DND-41 (cell line): ENCODE measurements around the gene BMP8B.
"Not testable (repeated sequence)": the region's sequence is repeated elsewhere in the genome, so short reads cannot be mapped to it uniquely, and the experiment has no call there.

Experiments used
- ATAC-seq: fragments of 200-7000 bp; cut with Tn5 transposase; 3 replicates; pipeline ENCODE4 v1.9.1; 2021; ENCODE audit warnings: low read depth; ENCODE audit not compliant: insufficient read depth
- DNase-seq: peaks from one replicate; pipeline ENCODE4 v3.0.0-alpha.2; 2020
- H2AFZ ChIP-seq: 2 replicates; pipeline ENCODE4 v1.6.0; 2012; ENCODE audit warnings: low read depth, low read length
- H3K27ac ChIP-seq: 2 replicates; pipeline ENCODE4 v1.5.1; 2012; ENCODE audit warnings: low read length, inconsistent platforms
- H3K27me3 ChIP-seq: fragments of 200-600 bp; sonication (generic); 2 replicates; pipeline ENCODE4 v1.6.0; 2012; ENCODE audit warnings: low read length, mild to moderate bottlenecking, inconsistent platforms; ENCODE audit not compliant: insufficient read depth, poor library complexity
- H3K36me3 ChIP-seq: 2 replicates; pipeline ENCODE4 v1.5.1; 2012; ENCODE audit warnings: low read length, inconsistent platforms; ENCODE audit not compliant: insufficient read depth
- H3K4me1 ChIP-seq: 2 replicates; pipeline ENCODE4 v1.5.1; 2012; ENCODE audit warnings: mild to moderate bottlenecking, low read length; ENCODE audit not compliant: insufficient read depth
- H3K4me2 ChIP-seq: 2 replicates; pipeline ENCODE4 v1.6.0; 2012; ENCODE audit warnings: mild to moderate bottlenecking, moderate library complexity, low read length, inconsistent platforms; ENCODE audit not compliant: insufficient read depth
- H3K4me3 ChIP-seq, 2 experiments: fragments of 200-600 bp in 1 of 2; shearing (Covaris generic) in 1 of 2; 2 replicates each; pipeline ENCODE4 v1.5.1; 2012 to 2016; ENCODE audit warnings: inconsistent platforms in 2 of 2, low read length in 2 of 2, mild to moderate bottlenecking in 2 of 2, low read depth in 1 of 2, moderate library complexity in 1 of 2
- H3K79me2 ChIP-seq: 2 replicates; pipeline ENCODE4 v1.6.0; 2012; ENCODE audit warnings: low read length, inconsistent platforms; ENCODE audit not compliant: insufficient read depth
- H3K9ac ChIP-seq: 2 replicates; pipeline ENCODE4 v1.6.0; 2012; ENCODE audit warnings: low read depth, mild to moderate bottlenecking, inconsistent platforms, low read length, moderate library complexity
- H3K9me3 ChIP-seq: 2 replicates; pipeline ENCODE4 v1.5.1; 2012; ENCODE audit warnings: low read length, moderate library complexity, mild to moderate bottlenecking, inconsistent platforms; ENCODE audit not compliant: insufficient read depth, severe bottlenecking
- H4K20me1 ChIP-seq: 2 replicates; pipeline ENCODE4 v1.6.0; 2012; ENCODE audit warnings: low read length; ENCODE audit not compliant: insufficient read depth
- EZH2 ChIP-seq: IDR thresholded peaks from 3 replicates; pipeline ENCODE4 v1.6.1; 2012; ENCODE audit warnings: borderline replicate concordance, low read depth, mild to moderate bottlenecking, moderate library complexity, low read length, inconsistent platforms; ENCODE audit not compliant: severe bottlenecking
- TF ChIP-seq, protein P1 (sequence below): IDR thresholded peaks from 2 replicates; pipeline ENCODE4 v1.5.1; 2012; ENCODE audit warnings: borderline replicate concordance, low read length, moderate library complexity, mild to moderate bottlenecking; ENCODE audit not compliant: poor library complexity, severe bottlenecking; ENCODE audit errors: extremely low read depth

BMP8B gene

GRCh38 chr1:39819091-39819812 is 30.6 kb upstream of the BMP8B start:
- DNase-seq (no peak), ATAC-seq (no peak)
- no peak overlapping the region for H3K4me2 ChIP-seq

DNA sequence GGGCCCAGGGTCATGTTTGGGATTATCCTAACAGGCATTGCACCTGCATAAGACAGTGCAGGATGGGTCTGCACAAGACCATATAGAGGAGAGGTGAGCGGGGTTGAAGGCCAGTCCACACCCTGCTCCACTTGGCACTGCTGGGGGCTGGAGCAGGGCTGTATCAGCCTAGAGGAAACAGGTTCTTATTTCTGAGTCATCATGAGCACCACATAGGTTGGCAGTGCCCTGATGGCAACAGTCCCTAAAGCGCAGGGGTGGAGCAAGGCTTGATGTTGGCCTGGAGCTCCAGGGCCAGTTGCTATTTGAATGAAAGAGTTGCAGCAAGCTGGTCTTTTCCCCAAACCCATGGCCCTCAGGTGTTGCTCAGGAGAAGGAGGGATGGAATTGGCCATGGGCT is 29.8 kb upstream of the BMP8B start:
- H3K4me1 ChIP-seq: 0 out of 2 replicates have a peak, but pooled peaks cover 4% of the 10 kb centered on the region
- peaks cover 3% of the 10 kb centered on the region for H3K27me3 ChIP-seq
- no peaks in the 10 kb centered on the region for H4K20me1 ChIP-seq
- no peak overlapping the region for H3K4me2 ChIP-seq
- no peak overlapping the region for H3K4me3 ChIP-seq
- H3K36me3 ChIP-seq: no peaks in the 10 kb centered on the region
- H3K9ac ChIP-seq: no peak overlapping the region
- TF ChIP-seq, protein P1, sequence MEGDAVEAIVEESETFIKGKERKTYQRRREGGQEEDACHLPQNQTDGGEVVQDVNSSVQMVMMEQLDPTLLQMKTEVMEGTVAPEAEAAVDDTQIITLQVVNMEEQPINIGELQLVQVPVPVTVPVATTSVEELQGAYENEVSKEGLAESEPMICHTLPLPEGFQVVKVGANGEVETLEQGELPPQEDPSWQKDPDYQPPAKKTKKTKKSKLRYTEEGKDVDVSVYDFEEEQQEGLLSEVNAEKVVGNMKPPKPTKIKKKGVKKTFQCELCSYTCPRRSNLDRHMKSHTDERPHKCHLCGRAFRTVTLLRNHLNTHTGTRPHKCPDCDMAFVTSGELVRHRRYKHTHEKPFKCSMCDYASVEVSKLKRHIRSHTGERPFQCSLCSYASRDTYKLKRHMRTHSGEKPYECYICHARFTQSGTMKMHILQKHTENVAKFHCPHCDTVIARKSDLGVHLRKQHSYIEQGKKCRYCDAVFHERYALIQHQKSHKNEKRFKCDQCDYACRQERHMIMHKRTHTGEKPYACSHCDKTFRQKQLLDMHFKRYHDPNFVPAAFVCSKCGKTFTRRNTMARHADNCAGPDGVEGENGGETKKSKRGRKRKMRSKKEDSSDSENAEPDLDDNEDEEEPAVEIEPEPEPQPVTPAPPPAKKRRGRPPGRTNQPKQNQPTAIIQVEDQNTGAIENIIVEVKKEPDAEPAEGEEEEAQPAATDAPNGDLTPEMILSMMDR: no peak
- no peak for TF ChIP-seq EZH2
- no peaks in the 10 kb centered on the region for H3K9me3 ChIP-seq
- DNase-seq (no peak), ATAC-seq (no peak)
- H3K27ac ChIP-seq: no peak overlapping the region
- no peak overlapping the region for H2AFZ ChIP-seq
- H3K79me2 ChIP-seq: no peaks in the 10 kb centered on the region

More at GRCh38 chr1:39819091-39819812, 30.6 kb upstream of the BMP8B start:
- Histone ChIP-seq H2AFZ (no peak overlapping the region), H3K9ac (no peak overlapping the region), H4K20me1 (no peaks in the 10 kb centered on the region), H3K27ac (no peak overlapping the region), H3K4me3 (no peak overlapping the region), H3K79me2 (no peaks in the 10 kb centered on the region), H3K27me3 (peaks cover 3% of the 10 kb centered on the region), H3K36me3 (no peaks in the 10 kb centered on the region), H3K9me3 (no peaks in the 10 kb centered on the region), H3K4me1 (0 out of 2 replicates have a peak, but pooled peaks cover 4% of the 10 kb centered on the region)
- no peak for TF ChIP-seq EZH2
- TF ChIP-seq, protein P1: no peak

GRCh38 chr1:39817091-39817932 is 28.6 kb upstream of the BMP8B start:
- H3K4me2 ChIP-seq, H3K27me3 ChIP-seq, H3K4me3 ChIP-seq, H3K4me1 ChIP-seq, H3K36me3 ChIP-seq, H3K79me2 ChIP-seq, H3K9ac ChIP-seq, H3K9me3 ChIP-seq, H3K27ac ChIP-seq, H4K20me1 ChIP-seq: not testable (repeated sequence)
- peak; percentile 23 for DNase-seq
- peak overlapping the region; percentile 68 for H2AFZ ChIP-seq
- ATAC-seq: peak; percentile 61

GRCh38 chr1:39816415-39817090 is 27.9 kb upstream of the BMP8B start:
- no peak overlapping the region for H3K9ac ChIP-seq

More at GRCh38 chr1:39816415-39817090, 27.9 kb upstream of the BMP8B start:
- peak; percentile 82 for ATAC-seq
- no peaks in the 10 kb centered on the region for H3K36me3 ChIP-seq
- H3K27me3 ChIP-seq: peaks cover 3% of the 10 kb centered on the region
- no peaks in the 10 kb centered on the region for H3K9me3 ChIP-seq
- H2AFZ ChIP-seq: no peak overlapping the region
- H3K4me3 ChIP-seq: no peak overlapping the region
- H3K4me2 ChIP-seq: no peak overlapping the region
- H3K79me2 ChIP-seq: no peaks in the 10 kb centered on the region
- 0 out of 2 replicates have a peak, but pooled peaks cover 4% of the 10 kb centered on the region for H3K4me1 ChIP-seq
- peak; percentile 64 for DNase-seq
- H4K20me1 ChIP-seq: no peaks in the 10 kb centered on the region
- no peak overlapping the region for H3K27ac ChIP-seq
- TF ChIP-seq, protein P1: peak; percentile 87
- no peak for TF ChIP-seq EZH2
